GM18858 (cell line): ENCODE measurements around the gene XYLB.

Experiments
- ATAC-seq: cut with Tn5 transposase; IDR thresholded peaks from one replicate; pipeline ENCODE4 v1.9.1; 2021; ENCODE audit not compliant: unreplicated experiment

XYLB gene

GRCh38 chr3:38453075-38453912 lies 106.7 kb downstream of the XYLB start, which contains the start of gene ACVR2B:
Gene ACVR2B, plus strand, starts transcription at chr3:38453890. Its CDS starts 433 bp downstream, at chr3:38454323.
- peak; percentile 39 for ATAC-seq

- no peak for ATAC-seq
These were observed 107.3 kb downstream of the XYLB start for GRCh38 chr3:38453913-38454177.

- peak; percentile 31 for ATAC-seq
These were observed 107.7 kb downstream of the XYLB start for GRCh38 chr3:38454178-38454883.

- no peak for ATAC-seq
These were observed 108.5 kb downstream of the XYLB start for GRCh38 chr3:38454884-38455638.

GRCh38 chr3:38455639-38456430 lies 109.2 kb downstream of the XYLB start:
- ATAC-seq, result no peak

- no peak for ATAC-seq
These were observed 110.8 kb downstream of the XYLB start for GRCh38 chr3:38457111-38458003.

- ATAC-seq, result no peak
These were observed 112.4 kb downstream of the XYLB start for GRCh38 chr3:38458796-38459498.

GRCh38 chr3:38459499-38460048 lies 113.0 kb downstream of the XYLB start:
- ATAC-seq, result no peak

GRCh38 chr3:38460377-38461270 lies 114.0 kb downstream of the XYLB start:
- no peak for ATAC-seq
